Caco-2 (cell line): ENCODE data around the gene SNRPD2. TPM values are rescaled to one million over a fixed set of nuclear protein-coding genes. Genes with fewer than 3 reads are reported as not detected.

Source experiments
- BruUV-seq: library from RNA; stranded (reverse); fragments of 400-500 nt; replicated peaks from 2 replicates; lab custom pipeline; 2021; lab: Mats Ljungman, UMichigan
- CTCF ChIA-PET: fragments of 300-600 bp; sonication (Branson Sonifier 250); formaldehyde crosslinking; loops from one replicate; lab custom pipeline; 2022; ENCODE audit warnings: antibody characterized with exemption; lab: Charles Lee
- POLR2A ChIA-PET: fragments of 300-600 bp; sonication (Branson Sonifier 250); formaldehyde crosslinking; loops from one replicate; lab custom pipeline; 2022; ENCODE audit warnings: antibody characterized with exemption; lab: Charles Lee
- DNase-seq, 2 experiments: peaks; one replicate each; pipeline versions ENCODE4 v3.0.0 to v3.0.0-alpha.2; 2020 to 2022
- H3K27me3 ChIP-seq: replicated peaks from 2 replicates; pipeline ENCODE4 v1.6.0; 2011; ENCODE audit warnings: low read length; ENCODE audit not compliant: control insufficient read depth, insufficient read depth
- H3K36me3 ChIP-seq: 2 replicates; pipeline ENCODE4 v1.5.1; 2011; ENCODE audit warnings: low read length; ENCODE audit not compliant: control insufficient read depth, insufficient read depth
- H3K4me1 ChIP-seq: fragments of 250-450 bp; sonication (Bioruptor Pico); 2 replicates; pipeline ENCODE4 v1.5.1; 2020; ENCODE audit warnings: mild to moderate bottlenecking
- H3K4me3 ChIP-seq: 2 replicates; pipeline ENCODE4 v1.5.1; 2011; ENCODE audit warnings: low read depth, mild to moderate bottlenecking, control low read depth, low read length
- H3K9me3 ChIP-seq: fragments of 250-450 bp; sonication (Bioruptor Pico); 2 replicates; pipeline ENCODE4 v1.5.1; 2020; ENCODE audit warnings: mild to moderate bottlenecking, moderate library complexity
- H3K27ac Mint-ChIP-seq: one replicate; pipeline ENCODE4 v1.8.0; 2022; ENCODE audit warnings: mixed read lengths; ENCODE audit not compliant: unreplicated experiment
- H3K27me3 Mint-ChIP-seq: one replicate; pipeline ENCODE4 v1.8.0; 2022; ENCODE audit warnings: mixed read lengths; ENCODE audit not compliant: insufficient read depth, unreplicated experiment
- H3K36me3 Mint-ChIP-seq: one replicate; pipeline ENCODE4 v1.8.0; 2022; ENCODE audit warnings: mild to moderate bottlenecking, mixed read lengths; ENCODE audit not compliant: insufficient read depth, unreplicated experiment
- H3K4me1 Mint-ChIP-seq: one replicate; pipeline ENCODE4 v1.8.0; 2022; ENCODE audit warnings: low read depth, mixed read lengths; ENCODE audit not compliant: unreplicated experiment
- H3K4me3 Mint-ChIP-seq: one replicate; pipeline ENCODE4 v1.8.0; 2022; ENCODE audit warnings: mild to moderate bottlenecking, moderate library complexity, mixed read lengths; ENCODE audit not compliant: unreplicated experiment
- H3K9me3 Mint-ChIP-seq: one replicate; pipeline ENCODE4 v1.8.0; 2022; ENCODE audit warnings: mixed read lengths; ENCODE audit not compliant: unreplicated experiment
- intact Hi-C: fragments of 100-400 bp; cut with micrococcal nuclease; formaldehyde crosslinking; loops from one replicate; pipeline ENCODE4 v1.10.0; 2022; ENCODE audit not compliant: unreplicated experiment
- total RNA-seq: library from RNA; stranded (reverse); gene quantifications from 2 replicates; pipeline ENCODE4 v1.2.3, GENCODE V29; 2022
- TF ChIP-seq, protein P1 (sequence below), 2 experiments: fragments of 200-600 bp in 1 of 2; IDR thresholded peaks; 1 replicate in 1 of 2; 2 replicates in 1 of 2; pipeline versions ENCODE4 v1.5.1 to v1.8.0; 2011 to 2022; ENCODE audit warnings: antibody characterized with exemption in 1 of 2, control low read depth in 1 of 2, inconsistent platforms in 1 of 2, low read depth in 1 of 2, low read length in 1 of 2, mild to moderate bottlenecking in 1 of 2, moderate library complexity in 1 of 2; ENCODE audit not compliant: insufficient read depth in 1 of 2, severe bottlenecking in 1 of 2, unreplicated experiment in 1 of 2

SNRPD2 gene
- total RNA-seq, 1 experiment from 2014 or later, result 579 TPM

DNA sequence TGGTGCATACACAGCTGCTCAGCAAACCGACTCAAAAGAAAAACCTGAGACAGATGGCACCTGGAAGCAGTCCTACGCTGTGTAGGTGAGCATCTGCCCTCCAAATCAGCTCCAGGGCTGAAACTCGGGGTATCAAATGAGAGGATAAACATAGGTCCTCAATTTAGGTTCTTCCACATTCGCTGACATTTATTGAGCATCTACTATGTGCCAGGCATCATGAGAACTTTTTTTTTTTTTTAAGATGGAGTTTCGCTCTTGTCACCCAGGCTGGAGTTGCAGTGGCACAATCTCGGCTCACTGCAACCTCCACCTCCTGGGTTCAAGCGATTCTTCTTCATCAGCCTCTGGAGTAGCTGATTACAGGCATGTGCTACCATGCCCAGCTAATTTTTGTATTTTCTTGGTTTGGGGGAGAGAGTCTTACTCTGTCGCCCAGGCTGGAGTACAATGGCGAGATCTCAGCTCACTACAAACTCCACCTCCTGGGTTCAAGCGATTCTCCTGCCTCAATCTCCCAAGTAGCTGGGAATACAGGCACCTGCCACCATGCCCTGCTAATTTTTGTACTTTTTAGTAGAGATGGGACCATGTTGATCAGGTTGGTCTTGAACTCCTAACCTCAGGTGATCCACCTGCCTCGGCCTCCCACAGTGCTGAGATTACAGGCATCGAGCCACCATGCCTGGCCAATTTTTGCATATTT lies 14.1 kb upstream of the SNRPD2 start:
- ChIA-PET POLR2A (no interaction called here), CTCF (no interaction called here)
- TF ChIP-seq, protein P1, sequence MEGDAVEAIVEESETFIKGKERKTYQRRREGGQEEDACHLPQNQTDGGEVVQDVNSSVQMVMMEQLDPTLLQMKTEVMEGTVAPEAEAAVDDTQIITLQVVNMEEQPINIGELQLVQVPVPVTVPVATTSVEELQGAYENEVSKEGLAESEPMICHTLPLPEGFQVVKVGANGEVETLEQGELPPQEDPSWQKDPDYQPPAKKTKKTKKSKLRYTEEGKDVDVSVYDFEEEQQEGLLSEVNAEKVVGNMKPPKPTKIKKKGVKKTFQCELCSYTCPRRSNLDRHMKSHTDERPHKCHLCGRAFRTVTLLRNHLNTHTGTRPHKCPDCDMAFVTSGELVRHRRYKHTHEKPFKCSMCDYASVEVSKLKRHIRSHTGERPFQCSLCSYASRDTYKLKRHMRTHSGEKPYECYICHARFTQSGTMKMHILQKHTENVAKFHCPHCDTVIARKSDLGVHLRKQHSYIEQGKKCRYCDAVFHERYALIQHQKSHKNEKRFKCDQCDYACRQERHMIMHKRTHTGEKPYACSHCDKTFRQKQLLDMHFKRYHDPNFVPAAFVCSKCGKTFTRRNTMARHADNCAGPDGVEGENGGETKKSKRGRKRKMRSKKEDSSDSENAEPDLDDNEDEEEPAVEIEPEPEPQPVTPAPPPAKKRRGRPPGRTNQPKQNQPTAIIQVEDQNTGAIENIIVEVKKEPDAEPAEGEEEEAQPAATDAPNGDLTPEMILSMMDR (IDR thresholded peaks at IDR 0.05; ENCODE audit: insufficient read depth in 1 of 2, low read depth in 1 of 2, low read length in 1 of 2, severe bottlenecking in 1 of 2, unreplicated experiment in 1 of 2), result no peak
- no peaks in the 10 kb centered on the region for H3K27me3 ChIP-seq
- intact Hi-C loops, result no loop called here
- H3K4me1 ChIP-seq, result no peaks in the 10 kb centered on the region
- no peak for DNase-seq
- H3K36me3 ChIP-seq, result peaks cover 3% of the 10 kb centered on the region
- peaks cover 6% of the 10 kb centered on the region for H3K4me1 Mint-ChIP-seq
- H3K27me3 Mint-ChIP-seq, result no peaks in the 10 kb centered on the region
- H3K27ac Mint-ChIP-seq, result no peak overlapping the region
- no peak overlapping the region for H3K4me3 ChIP-seq
- H3K9me3 Mint-ChIP-seq, result no peaks in the 10 kb centered on the region
- no peak overlapping the region for H3K4me3 Mint-ChIP-seq
- H3K36me3 Mint-ChIP-seq, result peaks cover 56% of the 10 kb centered on the region
- BruUV-seq, result no TSS peak
- H3K9me3 ChIP-seq, result no peaks in the 10 kb centered on the region

DNA sequence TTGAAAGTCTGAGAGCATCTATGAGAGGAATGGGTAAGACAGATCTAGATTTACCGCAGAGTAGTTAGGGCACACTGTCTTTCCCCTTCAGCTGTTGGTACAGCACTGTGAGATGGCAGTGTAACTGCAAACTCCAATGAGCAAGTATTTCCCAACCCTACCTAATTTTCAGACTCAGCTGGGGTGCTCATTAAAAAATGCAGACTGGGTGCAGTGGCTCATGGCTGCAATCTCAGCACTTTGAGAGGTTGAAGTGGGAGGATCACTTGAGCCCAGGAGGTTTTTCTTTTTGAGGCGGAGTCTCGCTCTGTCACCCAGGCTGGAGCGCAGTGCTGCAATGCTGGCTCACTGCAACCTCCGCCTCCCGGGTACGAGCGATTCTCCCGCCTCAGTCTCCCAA lies 13.4 kb upstream of the SNRPD2 start:
- Mint-ChIP-seq H3K9me3 (no peaks in the 10 kb centered on the region), H3K4me1 (peaks cover 6% of the 10 kb centered on the region), H3K27ac (no peak overlapping the region), H3K27me3 (no peaks in the 10 kb centered on the region), H3K4me3 (no peak overlapping the region), H3K36me3 (peaks cover 53% of the 10 kb centered on the region)
- no TSS peak for BruUV-seq
- Histone ChIP-seq H3K4me1 (no peaks in the 10 kb centered on the region), H3K9me3 (no peaks in the 10 kb centered on the region), H3K4me3 (no peak overlapping the region), H3K27me3 (no peaks in the 10 kb centered on the region), H3K36me3 (peaks cover 3% of the 10 kb centered on the region)
- intact Hi-C loops, result no loop called here
- no peak for DNase-seq
- ChIA-PET CTCF (no interaction called here), POLR2A (no interaction called here)
- TF ChIP-seq, protein P1 (IDR thresholded peaks at IDR 0.05; ENCODE audit: insufficient read depth in 1 of 2, low read depth in 1 of 2, low read length in 1 of 2, severe bottlenecking in 1 of 2, unreplicated experiment in 1 of 2), result no peak

GRCh38 chr19:45701676-45702075 lies 9.9 kb upstream of the SNRPD2 start:
- no peak for DNase-seq
- no peaks in the 10 kb centered on the region for H3K9me3 ChIP-seq
- ChIA-PET CTCF (no interaction called here), POLR2A (no interaction called here)
- Mint-ChIP-seq H3K27me3 (no peaks in the 10 kb centered on the region), H3K36me3 (peaks cover 52% of the 10 kb centered on the region), H3K9me3 (no peaks in the 10 kb centered on the region), H3K27ac (no peak overlapping the region), H3K4me3 (no peak overlapping the region), H3K4me1 (peaks cover 6% of the 10 kb centered on the region)
- intact Hi-C loops, result no loop called here
- TF ChIP-seq, protein P1 (IDR thresholded peaks at IDR 0.05; ENCODE audit: insufficient read depth in 1 of 2, low read depth in 1 of 2, low read length in 1 of 2, severe bottlenecking in 1 of 2, unreplicated experiment in 1 of 2), result no peak
- no peaks in the 10 kb centered on the region for H3K27me3 ChIP-seq
- BruUV-seq, result no TSS peak
- H3K4me1 ChIP-seq, result no peaks in the 10 kb centered on the region
- peaks cover 3% of the 10 kb centered on the region for H3K36me3 ChIP-seq
- H3K4me3 ChIP-seq, result no peak overlapping the region
